B cell (primary cell): ENCODE measurements around the gene PDXP. TPM values are rescaled to one million over a fixed set of nuclear protein-coding genes. Genes with fewer than 3 reads are reported as not detected.
A peak's percentile ranks its signal among the peaks of the same experiment; 100 is the strongest.
"Not testable (repeated sequence)": the region's sequence is repeated elsewhere in the genome, so short reads cannot be mapped to it uniquely, and the experiment has no call there.

ENCODE experiments used
- ATAC-seq: fragments of 200-7000 bp; cut with Tn5 transposase; one replicate; pipeline ENCODE4 v1.10.0; 2021; ENCODE audit warnings: low read depth, mild to moderate bottlenecking, moderate number of reproducible peaks, moderate library complexity
- CTCF ChIA-PET: fragments of 350-600 bp; sonication (Branson Sonifier 250); formaldehyde crosslinking; loops from one replicate; lab custom pipeline; 2021; ENCODE audit warnings: antibody characterized with exemption, inconsistent platforms; lab: Charles Lee
- POLR2A ChIA-PET: fragments of 350-600 bp; sonication (Branson Sonifier 250); formaldehyde crosslinking; loops from one replicate; lab custom pipeline; 2021; ENCODE audit warnings: antibody characterized with exemption; lab: Charles Lee
- DNase-seq: peaks from one replicate; pipeline ENCODE4 v3.0.0; 2013
- H2AFZ ChIP-seq: 2 replicates; pipeline ENCODE4 v1.6.1; 2012; ENCODE audit warnings: mild to moderate bottlenecking, low read depth, low read length; ENCODE audit not compliant: insufficient read depth, poor library complexity, severe bottlenecking
- H3K27ac ChIP-seq, 2 donors: 1 replicate in 1 of 2; 2 replicates in 1 of 2; pipeline ENCODE4 v1.5.1; 2012 to 2013; ENCODE audit warnings: low read length in 2 of 2, mild to moderate bottlenecking in 2 of 2, moderate library complexity in 1 of 2
- H3K27me3 ChIP-seq, 4 experiments: fragments of 200-600 bp in 1 of 4; sonication (generic) in 1 of 4; replicated peaks in 1 of 4; 1 replicate in 2 of 4; 2 replicates in 2 of 4; pipeline versions ENCODE4 v1.6.1 to v1.7.0; 2013 to 2016; ENCODE audit warnings: low read length in 3 of 4, mild to moderate bottlenecking in 2 of 4, mixed read lengths in 1 of 4, moderate library complexity in 1 of 4; ENCODE audit not compliant: insufficient read depth in 4 of 4, control insufficient read depth in 3 of 4; ENCODE audit errors: control extremely low read depth in 1 of 4
- H3K36me3 ChIP-seq, 2 experiments: replicated peaks in 1 of 2; 1 replicate in 1 of 2; 2 replicates in 1 of 2; pipeline versions ENCODE4 v1.6.1 to v1.7.1; 2013; ENCODE audit warnings: low read length in 1 of 2; ENCODE audit not compliant: insufficient read depth in 2 of 2, control insufficient read depth in 1 of 2; ENCODE audit errors: control extremely low read depth in 1 of 2, extremely low read depth in 1 of 2
- H3K4me1 ChIP-seq, 2 donors: fragments of 200-600 bp in 1 of 2; sonication (generic) in 1 of 2; 1 replicate in 1 of 2; 2 replicates in 1 of 2; pipeline versions ENCODE4 v1.5.1 to v1.6.1; 2013 to 2017; ENCODE audit warnings: low read length in 2 of 2; ENCODE audit not compliant: control insufficient read depth in 2 of 2, insufficient read depth in 2 of 2
- H3K4me2 ChIP-seq: replicated peaks from 2 replicates; pipeline ENCODE3; 2012; ENCODE audit warnings: mild to moderate bottlenecking, low read depth, low read length; ENCODE audit not compliant: poor library complexity, severe bottlenecking
- H3K4me3 ChIP-seq, 5 experiments: fragments of 200-600 bp in 1 of 5; sonication (generic) in 1 of 5; 1 replicate in 3 of 5; 2 replicates in 2 of 5; pipeline versions ENCODE4 v1.5.1 to v1.7.0; 2011 to 2016; ENCODE audit warnings: low read length in 4 of 5, mild to moderate bottlenecking in 4 of 5, low read depth in 2 of 5, control low read depth in 1 of 5, moderate library complexity in 1 of 5; ENCODE audit not compliant: insufficient read depth in 1 of 5; ENCODE audit errors: control extremely low read depth in 1 of 5, extremely low read depth in 1 of 5
- H3K79me2 ChIP-seq: fragments of 200-600 bp; sonication (generic); one replicate; pipeline ENCODE4 v1.6.0; 2016; ENCODE audit warnings: low read length; ENCODE audit not compliant: control insufficient read depth, insufficient read depth
- H3K9ac ChIP-seq: fragments of 200-600 bp; sonication (generic); 2 replicates; pipeline ENCODE4 v1.6.1; 2017; ENCODE audit warnings: mild to moderate bottlenecking, low read length, moderate library complexity
- H3K9me3 ChIP-seq, 3 donors: one replicate each; pipeline versions ENCODE4 v1.6.1 to v1.7.1; 2013; ENCODE audit warnings: low read length in 2 of 3; ENCODE audit not compliant: control insufficient read depth in 2 of 3, insufficient read depth in 1 of 3; ENCODE audit errors: control extremely low read depth in 1 of 3
- H4K20me1 ChIP-seq: 2 replicates; pipeline ENCODE4 v1.6.0; 2012; ENCODE audit warnings: mild to moderate bottlenecking, low read length; ENCODE audit not compliant: insufficient read depth, control insufficient read depth, poor library complexity, severe bottlenecking
- H3K27ac Mint-ChIP-seq: one replicate; pipeline ENCODE4 v1.8.0; 2021; ENCODE audit warnings: mixed read lengths
- H3K27me3 Mint-ChIP-seq: one replicate; pipeline ENCODE4 v1.8.0; 2021; ENCODE audit warnings: mixed read lengths
- H3K4me1 Mint-ChIP-seq: one replicate; pipeline ENCODE4 v1.8.0; 2021; ENCODE audit warnings: mixed read lengths
- H3K4me3 Mint-ChIP-seq: one replicate; pipeline ENCODE4 v1.8.0; 2021; ENCODE audit warnings: mixed read lengths
- H3K9me3 Mint-ChIP-seq: one replicate; pipeline ENCODE4 v1.8.0; 2022; ENCODE audit warnings: mixed read lengths; ENCODE audit not compliant: insufficient read depth
- EZH2 ChIP-seq: IDR thresholded peaks from 2 replicates; pipeline ENCODE4 v1.6.1; 2012; ENCODE audit warnings: borderline replicate concordance, low read depth, mild to moderate bottlenecking, moderate library complexity, low read length; ENCODE audit not compliant: insufficient read depth, poor library complexity, severe bottlenecking
- WGBS: methylation state at CpG from one replicate; pipeline ENCODE4 v1.1.5; 2013; ENCODE audit warnings: missing lambda C conversion rate; ENCODE audit not compliant: insufficient coverage; 5-methylcytosine and 5-hydroxymethylcytosine counted together
- intact Hi-C: fragments of 100-400 bp; cut with micrococcal nuclease; formaldehyde crosslinking; loops from one replicate; pipeline ENCODE4 v1.10.0; 2022
- polyA plus RNA-seq: library from polyadenylated mRNA; depleted of rRNA; stranded (reverse); fragments of >200 nt; gene quantifications from 2 replicates; pipeline ENCODE4 v1.2.3, GENCODE V29; 2012
- total RNA-seq, 2 donors: library from RNA; stranded (reverse); fragments of 120-200 nt in 1 of 2; gene quantifications; 1 replicate in 1 of 2; 2 replicates in 1 of 2; pipeline versions ENCODE4 v1.2.3 to v1.2.4, GENCODE V29; 2013 to 2022
- TF ChIP-seq, protein P1 (sequence below): fragments of 200-600 bp; IDR thresholded peaks from one replicate; pipeline ENCODE4 v1.8.0; 2022; ENCODE audit warnings: antibody characterized with exemption, mild to moderate bottlenecking

Gene PDXP
- total and polyA plus RNA-seq, 2 donors (not counting 1 experiment from before 2014, with no cell fraction given) = 16.6 to 17.5 TPM

DNA sequence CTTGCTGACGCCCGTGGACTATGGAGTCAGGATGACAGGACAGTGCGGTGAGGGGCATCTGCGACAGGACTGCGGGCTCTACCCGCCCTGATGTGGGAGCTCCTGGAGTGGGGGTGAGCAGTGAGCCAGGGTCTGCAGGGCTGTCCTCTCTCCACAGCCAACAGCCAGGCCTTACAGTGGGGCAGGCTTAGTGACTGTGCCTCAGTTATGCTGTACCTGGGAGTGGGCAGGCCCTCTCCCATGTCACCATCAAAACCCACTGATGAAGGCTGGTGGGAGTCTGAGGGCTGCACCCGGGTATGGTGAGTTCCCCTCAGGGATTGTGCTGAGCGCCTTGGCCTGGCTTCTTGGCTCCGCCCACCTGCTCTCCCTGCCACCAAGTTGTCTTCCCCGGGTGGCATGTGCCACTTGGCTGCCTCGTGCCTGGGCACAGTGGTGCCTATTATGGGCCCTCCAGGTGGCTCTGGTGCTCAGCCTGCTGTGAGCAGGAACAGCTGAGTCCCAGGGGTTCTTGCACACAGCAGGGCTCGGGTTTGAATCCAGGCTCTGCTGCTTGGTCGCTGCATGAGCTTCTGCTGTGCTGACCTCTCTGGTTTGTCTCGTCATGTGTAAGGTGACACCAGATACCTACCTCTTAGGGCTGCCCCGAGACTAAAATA lies 34.2 kb downstream of the PDXP start:
- Mint-ChIP-seq H3K27me3 (no peaks in the 10 kb centered on the region), H3K4me3 (no peak overlapping the region), H3K9me3 (no peaks in the 10 kb centered on the region), H3K4me1 (peaks cover 14% of the 10 kb centered on the region), H3K27ac (no peak overlapping the region)
- Histone ChIP-seq H3K4me1 (peaks cover 9 to 17% of the 10 kb centered on the region in 2 donors), H4K20me1 (no peaks in the 10 kb centered on the region), H3K79me2 (no peaks in the 10 kb centered on the region), H3K9ac (no peak overlapping the region), H3K9me3 (no peaks in the 10 kb centered on the region), H3K36me3 (peaks cover 0 to 58% of the 10 kb centered on the region in 2 experiments), H3K4me2 (no peak overlapping the region), H2AFZ (no peak overlapping the region), H3K27me3 (no peaks in the 10 kb centered on the region), H3K4me3 (no peak overlapping the region), H3K27ac (no peak overlapping the region)
- no peak for ATAC-seq
- POLR2A ChIA-PET = interaction anchor here (0.6 kb wide), 1 partner anchor 195 kb away, joined by 3 read pairs; no protein-coding TSS in a partner anchor
- intact Hi-C loops = no loop called here
- 95% methylated on average over 15 of the region's 15 CpGs for WGBS
- TF ChIP-seq, protein P1, sequence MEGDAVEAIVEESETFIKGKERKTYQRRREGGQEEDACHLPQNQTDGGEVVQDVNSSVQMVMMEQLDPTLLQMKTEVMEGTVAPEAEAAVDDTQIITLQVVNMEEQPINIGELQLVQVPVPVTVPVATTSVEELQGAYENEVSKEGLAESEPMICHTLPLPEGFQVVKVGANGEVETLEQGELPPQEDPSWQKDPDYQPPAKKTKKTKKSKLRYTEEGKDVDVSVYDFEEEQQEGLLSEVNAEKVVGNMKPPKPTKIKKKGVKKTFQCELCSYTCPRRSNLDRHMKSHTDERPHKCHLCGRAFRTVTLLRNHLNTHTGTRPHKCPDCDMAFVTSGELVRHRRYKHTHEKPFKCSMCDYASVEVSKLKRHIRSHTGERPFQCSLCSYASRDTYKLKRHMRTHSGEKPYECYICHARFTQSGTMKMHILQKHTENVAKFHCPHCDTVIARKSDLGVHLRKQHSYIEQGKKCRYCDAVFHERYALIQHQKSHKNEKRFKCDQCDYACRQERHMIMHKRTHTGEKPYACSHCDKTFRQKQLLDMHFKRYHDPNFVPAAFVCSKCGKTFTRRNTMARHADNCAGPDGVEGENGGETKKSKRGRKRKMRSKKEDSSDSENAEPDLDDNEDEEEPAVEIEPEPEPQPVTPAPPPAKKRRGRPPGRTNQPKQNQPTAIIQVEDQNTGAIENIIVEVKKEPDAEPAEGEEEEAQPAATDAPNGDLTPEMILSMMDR = no peak
- TF ChIP-seq EZH2 = no peak
- CTCF ChIA-PET = no interaction called here
- no peak for DNase-seq

GRCh38 chr22:37694131-37694530 lies 35.6 kb downstream of the PDXP start:
- H3K79me2 ChIP-seq, H3K4me2 ChIP-seq, ATAC-seq, H3K4me3 ChIP-seq, DNase-seq, intact Hi-C loops, H3K27ac Mint-ChIP-seq, H3K9me3 Mint-ChIP-seq, H3K4me3 Mint-ChIP-seq, H3K27ac ChIP-seq, H3K9me3 ChIP-seq, H3K27me3 Mint-ChIP-seq, H3K27me3 ChIP-seq, H4K20me1 ChIP-seq, H3K9ac ChIP-seq, H2AFZ ChIP-seq: not testable (repeated sequence)
- ChIA-PET POLR2A (interaction anchor here (0.7 kb wide), 1 partner anchor 80 kb away, joined by 3 read pairs; no protein-coding TSS in a partner anchor), CTCF (interaction anchor here (0.7 to 0.9 kb wide), 2 partner anchors 18 to 69 kb away, joined by 3 read pairs; partner anchors contain the start of gene LGALS1)
- Histone ChIP-seq H3K36me3 (peaks cover 0 to 46% of the 10 kb centered on the region in 2 experiments), H3K4me1 (peaks cover 9 to 17% of the 10 kb centered on the region in 2 donors)
- WGBS = 100% methylated on average over 5 of the region's 7 CpGs
- H3K4me1 Mint-ChIP-seq = peaks cover 11% of the 10 kb centered on the region

- H3K9me3 Mint-ChIP-seq, POLR2A ChIA-PET, H3K27me3 ChIP-seq, H3K79me2 ChIP-seq, DNase-seq, H3K9me3 ChIP-seq, H4K20me1 ChIP-seq, H3K27me3 Mint-ChIP-seq, H3K27ac ChIP-seq, H3K27ac Mint-ChIP-seq: not testable (repeated sequence)
- Mint-ChIP-seq H3K4me1 (peaks cover 11% of the 10 kb centered on the region), H3K4me3 (peak overlapping the region; percentile 72)
- Histone ChIP-seq H3K9ac (peak overlapping the region; percentile 47), H3K4me2 (peak overlapping the region; percentile 72), H3K4me3 (peak overlapping the region in 4 of 5 experiments; percentile 6 to 34 (median 24)), H3K36me3 (peaks cover 0 to 28% of the 10 kb centered on the region in 2 experiments), H2AFZ (peak overlapping the region; percentile 38), H3K4me1 (peaks cover 9 to 17% of the 10 kb centered on the region in 2 donors)
- 44% methylated on average over 10 of the region's 13 CpGs for WGBS
- CTCF ChIA-PET = interaction anchor here (0.6 to 3.3 kb wide), 6 partner anchors 15 to 117 kb away, joined by 3 to 12 read pairs (median 4); no protein-coding TSS in a partner anchor
- ATAC-seq = peak; percentile 6
- intact Hi-C loops = loop anchor here (1.0 kb wide), 1 partner anchor 10 kb away; the partner anchor contains the start of gene NOL12
Observed at GRCh38 chr22:37696260-37696656, 37.7 kb downstream of the PDXP start.
